NT2/D1 (cell line): ENCODE data around the gene INF2.

Experiments
- SUZ12 ChIP-seq: IDR thresholded peaks from 2 replicates; pipeline ENCODE4 v1.6.1; 2011; ENCODE audit not compliant: insufficient read length, insufficient read depth; ENCODE audit errors: extremely low read depth
- YY1 ChIP-seq: IDR thresholded peaks from 2 replicates; pipeline ENCODE4 v1.6.1; 2011; ENCODE audit not compliant: insufficient read length, insufficient read depth
- ZNF274 ChIP-seq: IDR thresholded peaks from 2 replicates; pipeline ENCODE4 v1.6.1; 2011; ENCODE audit warnings: mild to moderate bottlenecking, low read depth, low read length

GRCh38 chr14:104717646-104718045 lies 28.2 kb downstream of the INF2 start:
- TF ChIP-seq ZNF274 (no peak), SUZ12 (no peak), YY1 (no peak)
